Measurements from ENCODE around the gene INSRR. TPM values are rescaled to one million over a fixed set of nuclear protein-coding genes. Genes with fewer than 3 reads are reported as not detected.

Gene INSRR
- total and polyA plus RNA-seq, 2 of the 4 experiments (the other 2 are of a cell fraction), result not detected

- Histone ChIP-seq H3K56ac (ENCODE audit: extremely low read depth, insufficient read depth, low read length) (no peak overlapping the region), H3K18ac (ENCODE audit: low read depth, low read length) (no peak overlapping the region), H3K9me1 (ENCODE audit: insufficient read depth, low read length) (peaks cover 23% of the 10 kb centered on the region), H4K8ac (ENCODE audit: low read depth in 2 of 2, low read length in 2 of 2) (peak overlapping the region in 1 of 2 experiments; percentile 30; a peak in 2 of 4 replicates), H3K9ac (ENCODE audit: low read depth, low read length) (no peak overlapping the region), H4K91ac (ENCODE audit: insufficient read depth, low read depth, low read length) (peak overlapping the region; percentile 25), H4K5ac (ENCODE audit: low read depth, low read length) (no peak overlapping the region), H2BK15ac (ENCODE audit: low read depth, low read length) (no peak overlapping the region), H2BK120ac (ENCODE audit: low read depth, low read length) (peak overlapping the region; percentile 37; the same call in 1 of the 2 replicates), H3K27ac (ENCODE audit: insufficient read depth, low read length) (no peak overlapping the region), H3K9me3 (ENCODE audit: control insufficient read depth, insufficient read depth, low read length) (no peaks in the 10 kb centered on the region), H2AK9ac (replicated peaks; ENCODE audit: low read depth, low read length, poor library complexity) (no peak overlapping the region), H2AK5ac (ENCODE audit: low read depth, low read length) (peak overlapping the region; percentile 68), H2AFZ (replicated peaks; ENCODE audit: low read length, poor library complexity) (no peak overlapping the region), H3K4ac (ENCODE audit: low read depth, low read length) (peak overlapping the region; percentile 96; the same call in 1 of the 2 replicates), H4K20me1 (ENCODE audit: insufficient read depth, low read length) (peaks cover 2% of the 10 kb centered on the region; the same call in 1 of the 2 replicates), H3K4me3 (ENCODE audit: insufficient read depth, low read depth, low read length) (no peak overlapping the region), H3K14ac (replicated peaks; ENCODE audit: low read depth, low read length) (0 out of 2 replicates have a peak overlapping the region, but pooled peaks have one; percentile 46), H3K4me1 (ENCODE audit: control insufficient read depth, insufficient read depth, low read length) (peaks cover 43% of the 10 kb centered on the region), H3K36me3 (ENCODE audit: control insufficient read depth, insufficient read depth, low read length) (no peaks in the 10 kb centered on the region), H3K27me3 (ENCODE audit: control insufficient read depth, insufficient read depth, low read length) (no peaks in the 10 kb centered on the region), H3K23ac (ENCODE audit: low read depth, low read length) (no peak overlapping the region), H2BK5ac (ENCODE audit: low read depth, low read length, poor library complexity, severe bottlenecking) (no peak overlapping the region), H3K79me1 (ENCODE audit: low read depth in 1 of 2, low read length in 2 of 2) (peaks cover 27 to 87% of the 10 kb centered on the region in 2 experiments), H2BK20ac (ENCODE audit: low read depth, low read length) (peak overlapping the region; percentile 48; the same call in 1 of the 2 replicates), H3K4me2 (ENCODE audit: low read depth, low read length) (no peak overlapping the region)
- ChIA-PET CTCF (interaction anchor here (0.8 to 1.5 kb wide), 2 partner anchors 11 to 20 kb away, joined by 3 to 4 read pairs; no protein-coding TSS in a partner anchor), POLR2A (ENCODE audit: unreplicated experiment) (no interaction called here)
- peak; percentile 77 for DNase-seq
- dilution Hi-C loops (cut with HindIII; ENCODE audit: low sequenced_read_pairs, unreplicated experiment), result no loop called here
- ATAC-seq (ENCODE audit: low read depth), result no peak
- TF ChIP-seq, protein P1, sequence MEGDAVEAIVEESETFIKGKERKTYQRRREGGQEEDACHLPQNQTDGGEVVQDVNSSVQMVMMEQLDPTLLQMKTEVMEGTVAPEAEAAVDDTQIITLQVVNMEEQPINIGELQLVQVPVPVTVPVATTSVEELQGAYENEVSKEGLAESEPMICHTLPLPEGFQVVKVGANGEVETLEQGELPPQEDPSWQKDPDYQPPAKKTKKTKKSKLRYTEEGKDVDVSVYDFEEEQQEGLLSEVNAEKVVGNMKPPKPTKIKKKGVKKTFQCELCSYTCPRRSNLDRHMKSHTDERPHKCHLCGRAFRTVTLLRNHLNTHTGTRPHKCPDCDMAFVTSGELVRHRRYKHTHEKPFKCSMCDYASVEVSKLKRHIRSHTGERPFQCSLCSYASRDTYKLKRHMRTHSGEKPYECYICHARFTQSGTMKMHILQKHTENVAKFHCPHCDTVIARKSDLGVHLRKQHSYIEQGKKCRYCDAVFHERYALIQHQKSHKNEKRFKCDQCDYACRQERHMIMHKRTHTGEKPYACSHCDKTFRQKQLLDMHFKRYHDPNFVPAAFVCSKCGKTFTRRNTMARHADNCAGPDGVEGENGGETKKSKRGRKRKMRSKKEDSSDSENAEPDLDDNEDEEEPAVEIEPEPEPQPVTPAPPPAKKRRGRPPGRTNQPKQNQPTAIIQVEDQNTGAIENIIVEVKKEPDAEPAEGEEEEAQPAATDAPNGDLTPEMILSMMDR (conservative IDR thresholded peaks at IDR 0.05; ENCODE audit: low read depth, low read length), result no peak
- TF ChIP-seq CEBPB (IDR thresholded peaks at IDR 0.05; ENCODE audit: low read depth, low read length) (no peak), USF2 (IDR thresholded peaks at IDR 0.05; ENCODE audit: low read depth, low read length) (no peak), MAFK (IDR thresholded peaks at IDR 0.05; ENCODE audit: low read depth, low read length) (no peak), BHLHE40 (IDR thresholded peaks at IDR 0.05; ENCODE audit: low read depth, low read length) (no peak), MXI1 (IDR thresholded peaks at IDR 0.05; ENCODE audit: borderline replicate concordance, low read depth, low read length) (no peak), SMC3 (IDR thresholded peaks at IDR 0.05; ENCODE audit: low read depth, low read length) (no peak), FOS (IDR thresholded peaks at IDR 0.05; ENCODE audit: low read depth, low read length) (no peak), RAD21 (IDR thresholded peaks at IDR 0.05; ENCODE audit: low read length) (no peak), CHD1 (IDR thresholded peaks at IDR 0.05; ENCODE audit: low read depth, low read length) (no peak), ELK1 (IDR thresholded peaks at IDR 0.05; ENCODE audit: borderline replicate concordance, low read depth, low read length) (no peak), NFE2L2 (IDR thresholded peaks at IDR 0.05; ENCODE audit: low read depth, low read length) (no peak), RCOR1 (IDR thresholded peaks at IDR 0.05; ENCODE audit: insufficient replicate concordance, low read length) (no peak), MAZ (IDR thresholded peaks at IDR 0.05; ENCODE audit: borderline replicate concordance, low read depth, low read length) (no peak)
- in situ Hi-C loops (cut with MboI; ENCODE audit: low sequenced_read_pairs), result no loop called here
- intact Hi-C loops (cut with micrococcal nuclease), result no loop called here
- 94% methylated on average over 3 of the region's 12 CpGs; no CpG with 5 or more reads in 1 of the 2 experiments for WGBS, 2 experiments (ENCODE audit: extremely low coverage in 2 of 2, insufficient read length in 1 of 2)
- no TSS peak for BruUV-seq (replicated peaks)
Observed at GRCh38 chr1:156899956-156900718, 41.2 kb upstream of the INSRR start.

Measured in IMR-90 (cell line).